Endothelial cell (in vitro differentiated cells): ENCODE data around the gene TIMM9. TPM values are rescaled to one million over a fixed set of nuclear protein-coding genes. Genes with fewer than 3 reads are reported as not detected.

ENCODE experiments used
- DNase-seq: peaks from one replicate; pipeline ENCODE4 v3.0.0; 2021; ENCODE audit warnings: low spot score
- H3K27ac Mint-ChIP-seq: one replicate; pipeline ENCODE4 v1.8.0; 2021; ENCODE audit warnings: mixed read lengths, inconsistent platforms; ENCODE audit not compliant: unreplicated experiment
- H3K27me3 Mint-ChIP-seq: one replicate; pipeline ENCODE4 v1.8.0; 2021; ENCODE audit warnings: mild to moderate bottlenecking, moderate library complexity, mixed read lengths, inconsistent platforms; ENCODE audit not compliant: unreplicated experiment
- H3K36me3 Mint-ChIP-seq: one replicate; pipeline ENCODE4 v1.8.0; 2021; ENCODE audit warnings: mild to moderate bottlenecking, low read depth, mixed read lengths, inconsistent platforms; ENCODE audit not compliant: unreplicated experiment
- H3K4me1 Mint-ChIP-seq: one replicate; pipeline ENCODE4 v1.8.0; 2021; ENCODE audit warnings: mild to moderate bottlenecking, mixed read lengths, inconsistent platforms; ENCODE audit not compliant: unreplicated experiment
- H3K4me3 Mint-ChIP-seq: one replicate; pipeline ENCODE4 v1.8.0; 2021; ENCODE audit warnings: mild to moderate bottlenecking, mixed read lengths, inconsistent platforms; ENCODE audit not compliant: unreplicated experiment
- H3K9me3 Mint-ChIP-seq: one replicate; pipeline ENCODE4 v1.8.0; 2021; ENCODE audit warnings: mixed read lengths, inconsistent platforms; ENCODE audit not compliant: unreplicated experiment
- total RNA-seq: library from RNA; stranded (reverse); fragmentation: NEBNext Ultra II Directional; extraction: Animal tissue kit (Norgen Biotek cat#: 25700); gene quantifications from one replicate; pipeline ENCODE4 v1.2.1, GENCODE V29; 2021; ENCODE audit not compliant: unreplicated experiment
- TF ChIP-seq, protein P1 (sequence below): fragments of 200-600 bp; sonication (generic); IDR thresholded peaks from one replicate; pipeline ENCODE4 v1.5.0; 2021; ENCODE audit warnings: antibody characterized with exemption; ENCODE audit not compliant: unreplicated experiment

Gene TIMM9
- total RNA-seq, 1 donor from 2014 or later, result 42.1 TPM

DNA sequence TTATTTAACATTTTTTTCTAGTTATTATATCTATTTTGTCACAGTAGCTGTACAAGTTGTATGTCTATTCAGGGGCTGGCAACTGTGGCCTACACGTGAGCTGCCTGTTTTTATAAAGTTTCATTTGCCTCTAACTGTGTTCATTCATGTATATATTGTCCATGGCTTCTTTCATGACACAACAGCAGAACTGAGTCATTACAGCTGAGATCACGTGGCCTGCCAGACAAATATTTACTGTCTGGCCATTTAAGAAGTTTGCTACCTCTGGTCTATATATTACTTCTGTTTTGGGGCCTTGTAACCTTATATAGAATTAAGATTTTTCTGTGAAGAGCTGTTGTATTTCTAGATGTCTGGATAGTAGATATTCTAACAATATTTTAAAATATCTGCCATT is 38.1 kb upstream of the TIMM9 start:
- Mint-ChIP-seq H3K9me3 (no peaks in the 10 kb centered on the region), H3K4me1 (no peaks in the 10 kb centered on the region), H3K27ac (no peak overlapping the region), H3K4me3 (no peak overlapping the region), H3K27me3 (no peaks in the 10 kb centered on the region), H3K36me3 (peaks cover 8% of the 10 kb centered on the region)
- DNase-seq, result no peak
- TF ChIP-seq, protein P1, sequence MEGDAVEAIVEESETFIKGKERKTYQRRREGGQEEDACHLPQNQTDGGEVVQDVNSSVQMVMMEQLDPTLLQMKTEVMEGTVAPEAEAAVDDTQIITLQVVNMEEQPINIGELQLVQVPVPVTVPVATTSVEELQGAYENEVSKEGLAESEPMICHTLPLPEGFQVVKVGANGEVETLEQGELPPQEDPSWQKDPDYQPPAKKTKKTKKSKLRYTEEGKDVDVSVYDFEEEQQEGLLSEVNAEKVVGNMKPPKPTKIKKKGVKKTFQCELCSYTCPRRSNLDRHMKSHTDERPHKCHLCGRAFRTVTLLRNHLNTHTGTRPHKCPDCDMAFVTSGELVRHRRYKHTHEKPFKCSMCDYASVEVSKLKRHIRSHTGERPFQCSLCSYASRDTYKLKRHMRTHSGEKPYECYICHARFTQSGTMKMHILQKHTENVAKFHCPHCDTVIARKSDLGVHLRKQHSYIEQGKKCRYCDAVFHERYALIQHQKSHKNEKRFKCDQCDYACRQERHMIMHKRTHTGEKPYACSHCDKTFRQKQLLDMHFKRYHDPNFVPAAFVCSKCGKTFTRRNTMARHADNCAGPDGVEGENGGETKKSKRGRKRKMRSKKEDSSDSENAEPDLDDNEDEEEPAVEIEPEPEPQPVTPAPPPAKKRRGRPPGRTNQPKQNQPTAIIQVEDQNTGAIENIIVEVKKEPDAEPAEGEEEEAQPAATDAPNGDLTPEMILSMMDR, result no peak

DNA sequence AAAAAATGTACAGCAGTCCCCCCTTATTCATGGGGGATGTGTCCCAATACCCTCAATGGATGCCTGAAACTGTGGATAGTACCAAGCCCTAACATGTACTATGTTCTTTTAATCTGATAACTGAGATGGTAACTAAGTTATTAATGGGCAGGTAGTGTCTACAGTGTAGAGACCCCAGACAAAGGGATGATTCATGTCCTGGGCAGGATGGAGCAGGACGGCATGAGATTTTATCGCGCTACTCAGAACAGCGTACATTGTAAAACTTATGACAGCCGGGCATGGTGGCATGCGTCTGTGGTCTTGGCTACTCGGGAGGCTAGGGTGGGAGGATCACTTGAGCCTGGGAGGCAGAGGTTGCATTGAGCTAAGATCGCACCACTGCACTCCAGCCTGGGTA is 37.3 kb upstream of the TIMM9 start:
- no peaks in the 10 kb centered on the region for H3K9me3 Mint-ChIP-seq
- H3K27me3 Mint-ChIP-seq, result no peaks in the 10 kb centered on the region
- H3K27ac Mint-ChIP-seq, result no peak overlapping the region
- no peak overlapping the region for H3K4me3 Mint-ChIP-seq
- peaks cover 8% of the 10 kb centered on the region for H3K36me3 Mint-ChIP-seq
- TF ChIP-seq, protein P1, result no peak
- no peak for DNase-seq
- no peaks in the 10 kb centered on the region for H3K4me1 Mint-ChIP-seq

DNA sequence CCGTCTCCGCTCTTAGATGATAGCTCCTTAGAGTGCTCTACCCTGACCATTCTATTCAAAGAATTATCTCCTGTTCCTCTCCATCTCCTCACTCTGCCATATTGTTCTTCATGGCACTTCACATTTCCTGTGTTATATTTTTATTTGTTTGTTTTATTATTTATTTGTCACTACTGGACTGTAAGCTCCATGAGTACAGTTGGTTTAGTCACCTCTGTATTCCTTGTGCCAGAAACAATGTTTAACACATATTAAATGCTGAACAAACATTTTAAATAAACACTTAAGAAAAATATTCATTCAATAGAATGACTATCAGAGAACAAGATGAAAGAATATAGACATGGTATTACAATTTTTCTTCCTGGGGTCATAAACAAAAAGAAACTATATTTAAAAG is 35.8 kb upstream of the TIMM9 start:
- Mint-ChIP-seq H3K4me1 (no peaks in the 10 kb centered on the region), H3K9me3 (no peaks in the 10 kb centered on the region), H3K27me3 (no peaks in the 10 kb centered on the region), H3K27ac (no peak overlapping the region), H3K4me3 (no peak overlapping the region), H3K36me3 (no peaks in the 10 kb centered on the region)
- no peak for DNase-seq
- TF ChIP-seq, protein P1, result no peak

DNA sequence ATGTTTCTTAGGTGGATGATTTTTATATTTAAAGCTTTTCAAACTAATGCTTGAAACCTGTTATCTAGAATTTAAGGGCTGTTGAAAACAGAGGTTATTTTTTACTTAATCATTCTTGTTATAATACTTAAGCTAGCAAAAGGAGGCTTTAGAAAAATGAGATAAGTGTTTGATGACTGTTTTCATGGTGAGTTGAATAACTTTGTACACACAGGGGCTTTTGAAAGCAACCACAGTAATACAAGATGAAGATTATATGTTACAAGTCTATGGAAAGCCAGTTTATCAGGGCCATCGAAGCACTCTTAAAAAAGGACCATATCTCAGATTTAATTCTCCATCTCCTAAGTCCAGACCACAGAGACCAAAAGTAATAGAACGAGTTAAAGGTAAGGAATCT is 33.4 kb upstream of the TIMM9 start:
- no peak overlapping the region for H3K27ac Mint-ChIP-seq
- no peaks in the 10 kb centered on the region for H3K4me1 Mint-ChIP-seq
- no peak for DNase-seq
- H3K4me3 Mint-ChIP-seq, result no peak overlapping the region
- H3K27me3 Mint-ChIP-seq, result no peaks in the 10 kb centered on the region
- TF ChIP-seq, protein P1, result no peak
- H3K36me3 Mint-ChIP-seq, result no peaks in the 10 kb centered on the region
- no peaks in the 10 kb centered on the region for H3K9me3 Mint-ChIP-seq

DNA sequence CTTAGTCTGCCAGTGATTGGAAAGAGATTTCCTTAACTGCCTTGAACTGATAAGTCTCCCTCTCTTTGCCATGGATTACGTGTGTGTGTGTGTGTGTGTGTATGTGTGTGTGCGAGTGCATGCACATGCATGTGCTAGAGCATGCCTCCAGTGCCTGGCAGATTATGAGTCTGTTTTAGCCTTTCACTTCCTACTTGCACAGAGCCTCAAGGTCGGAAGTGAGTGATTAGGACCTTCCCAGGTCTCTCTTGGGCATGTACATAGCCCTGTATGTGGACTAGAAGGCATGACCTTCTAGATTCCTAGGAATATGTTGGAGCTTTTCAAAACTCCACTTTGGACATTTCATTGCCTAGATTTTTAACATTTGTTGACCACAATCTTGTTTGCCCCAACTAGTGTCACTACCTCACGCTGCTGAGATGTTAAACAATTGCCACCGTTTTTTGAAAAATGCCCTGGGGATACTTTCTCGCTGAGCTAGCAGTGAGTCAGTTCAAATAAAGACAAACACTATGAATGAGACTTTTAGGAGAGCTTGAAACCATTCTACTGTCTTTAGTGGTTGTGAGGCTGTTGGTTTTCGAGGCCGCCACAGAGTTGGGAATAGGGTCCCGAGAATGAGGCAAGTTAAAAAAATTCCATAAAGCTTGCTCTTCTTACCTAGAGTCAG is 28.4 kb upstream of the TIMM9 start:
- Mint-ChIP-seq H3K4me3 (no peak overlapping the region), H3K9me3 (no peaks in the 10 kb centered on the region), H3K4me1 (no peaks in the 10 kb centered on the region), H3K27me3 (no peaks in the 10 kb centered on the region), H3K27ac (no peak overlapping the region), H3K36me3 (peaks cover 6% of the 10 kb centered on the region)
- TF ChIP-seq, protein P1, result no peak
- no peak for DNase-seq
